Stimulated activated CD8-positive, alpha-beta memory T cell treated with anti-CD3 and anti-CD28 coated beads, Interleukin-12 subunit alpha, Interleukin-12 subunit beta, amount 100 ng/mL, for 4 hours (primary cell): ENCODE measurements around the gene GORAB.

Source experiments
- DNase-seq: peaks from one replicate; pipeline ENCODE4 v3.0.0-alpha.2; 2020; ENCODE audit warnings: low read depth

GORAB gene, protein sequence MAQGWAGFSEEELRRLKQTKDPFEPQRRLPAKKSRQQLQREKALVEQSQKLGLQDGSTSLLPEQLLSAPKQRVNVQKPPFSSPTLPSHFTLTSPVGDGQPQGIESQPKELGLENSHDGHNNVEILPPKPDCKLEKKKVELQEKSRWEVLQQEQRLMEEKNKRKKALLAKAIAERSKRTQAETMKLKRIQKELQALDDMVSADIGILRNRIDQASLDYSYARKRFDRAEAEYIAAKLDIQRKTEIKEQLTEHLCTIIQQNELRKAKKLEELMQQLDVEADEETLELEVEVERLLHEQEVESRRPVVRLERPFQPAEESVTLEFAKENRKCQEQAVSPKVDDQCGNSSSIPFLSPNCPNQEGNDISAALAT

DNA sequence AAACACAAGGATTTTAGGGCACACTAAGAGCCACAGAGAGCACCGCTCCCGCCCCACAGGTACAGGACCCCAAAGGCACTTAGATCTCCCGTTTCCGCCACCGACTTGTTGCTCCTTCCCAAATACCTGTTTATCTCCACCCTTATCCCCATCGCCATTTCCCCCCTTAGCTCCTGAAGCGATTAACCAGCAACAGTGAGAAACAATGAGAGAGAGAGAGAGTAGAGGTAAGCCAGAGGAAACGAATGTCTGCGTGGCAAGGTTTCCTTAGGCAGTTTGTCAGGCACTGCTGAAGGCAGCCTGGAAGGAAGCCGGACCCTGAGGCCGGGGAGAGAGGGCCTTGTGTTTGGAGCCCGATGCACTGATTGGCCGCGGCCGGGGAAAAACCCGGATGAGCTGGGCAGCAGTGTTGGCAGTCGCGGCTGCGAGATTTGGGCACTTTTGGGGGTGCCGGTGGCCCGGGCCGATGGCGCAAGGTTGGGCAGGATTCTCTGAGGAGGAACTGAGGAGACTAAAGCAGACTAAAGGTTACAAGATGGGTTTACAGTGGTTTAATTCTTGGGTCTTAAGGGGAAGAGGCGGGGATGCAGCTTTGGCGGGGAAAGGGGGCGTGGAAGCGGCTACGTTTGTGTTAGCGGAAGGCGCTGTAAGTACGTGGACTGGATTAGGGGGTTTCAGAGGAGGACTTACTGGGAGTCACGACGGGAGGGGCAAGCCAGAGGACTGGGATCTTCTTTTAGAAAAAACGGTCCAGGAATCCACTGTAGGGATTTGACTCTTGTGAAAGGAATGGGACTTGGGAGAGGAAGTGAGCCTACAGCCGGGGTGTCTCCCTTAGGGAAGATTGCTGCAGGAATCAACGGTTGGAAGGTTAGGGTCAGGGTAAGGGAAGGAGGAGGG lies at the start of gene GORAB:
TSS of gene GORAB (plus strand) at position 409 of the 900 bp plus-strand sequence. CDS start at position 467, 58 bp downstream.
- peak; percentile 72 for DNase-seq

DNA sequence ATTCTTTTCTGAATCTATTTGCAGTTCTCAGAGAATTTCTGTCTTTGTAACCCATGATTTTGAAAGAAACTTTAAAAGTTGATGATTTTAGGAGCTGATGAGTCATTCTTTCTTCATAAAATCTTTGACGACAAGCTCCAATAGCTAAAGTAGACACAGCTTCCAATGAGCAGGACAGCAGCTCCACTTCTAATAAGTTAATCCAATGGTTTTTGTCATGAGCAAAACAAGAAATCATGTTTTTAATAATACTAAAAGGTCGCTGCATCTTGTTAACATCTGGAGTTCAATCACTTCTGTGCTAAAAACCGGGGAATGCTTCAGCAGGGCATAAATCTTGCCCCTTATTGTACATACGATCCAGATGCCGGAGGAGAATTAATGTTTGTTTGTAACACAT lies 48.9 kb upstream of the GORAB start:
- DNase-seq: no peak

DNA sequence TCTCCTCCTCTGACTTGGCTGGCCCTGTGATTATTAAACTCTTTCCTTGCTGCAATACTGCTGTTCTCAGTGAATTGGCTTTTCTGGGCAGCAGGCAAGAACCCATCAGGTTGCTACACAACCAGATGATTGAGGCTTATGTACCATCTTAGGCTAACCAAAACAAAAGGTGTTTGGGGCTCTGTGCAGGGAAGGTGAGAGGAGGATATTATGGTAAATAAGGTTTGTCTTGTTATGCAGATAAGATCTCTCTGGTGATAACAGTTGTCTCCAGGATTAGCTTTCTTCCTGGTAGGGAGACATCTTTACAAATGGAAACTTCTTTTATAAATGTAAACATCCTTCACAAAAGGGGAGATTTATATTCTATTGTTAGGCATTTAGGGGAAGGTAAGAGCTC lies 44.5 kb upstream of the GORAB start:
- DNase-seq: no peak

DNA sequence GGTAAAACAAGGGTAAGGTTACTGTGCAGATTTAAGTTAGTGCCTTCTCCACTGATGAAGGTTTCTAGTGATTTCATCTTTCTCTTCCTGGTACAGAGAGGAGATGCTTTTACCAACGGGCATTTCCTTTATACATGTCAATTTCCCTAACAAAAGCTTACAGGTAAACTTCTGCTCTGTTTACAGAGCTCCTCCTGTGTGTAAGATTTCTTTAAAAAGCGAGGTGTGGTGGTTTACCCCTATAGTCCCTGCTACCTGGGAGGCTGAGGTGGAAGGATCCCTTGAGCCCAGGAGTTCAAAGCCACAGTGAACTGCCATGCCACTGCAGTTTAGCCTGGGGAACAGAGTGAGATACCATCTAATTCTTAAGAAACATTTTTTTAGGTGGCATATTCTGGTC lies 40.7 kb upstream of the GORAB start:
- no peak for DNase-seq

DNA sequence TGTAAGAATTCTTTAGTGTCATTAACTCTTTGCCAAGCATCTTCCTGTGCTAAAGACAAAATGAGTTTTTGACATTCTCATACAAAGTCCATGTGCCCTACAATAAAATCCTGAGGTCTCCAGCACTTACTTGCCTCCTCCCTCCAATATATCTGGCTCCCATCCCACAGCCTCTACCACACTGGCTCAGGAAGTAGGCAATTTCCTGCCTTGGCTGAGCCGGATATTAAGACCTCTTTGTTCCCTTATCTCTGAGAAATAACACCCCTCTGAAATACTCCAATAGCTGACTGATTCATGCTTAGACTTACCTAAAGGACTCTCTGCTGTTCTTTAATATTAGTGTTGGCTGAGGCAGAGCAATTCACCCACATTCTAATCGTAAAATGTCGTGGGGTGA lies 37.6 kb upstream of the GORAB start:
- no peak for DNase-seq

DNA sequence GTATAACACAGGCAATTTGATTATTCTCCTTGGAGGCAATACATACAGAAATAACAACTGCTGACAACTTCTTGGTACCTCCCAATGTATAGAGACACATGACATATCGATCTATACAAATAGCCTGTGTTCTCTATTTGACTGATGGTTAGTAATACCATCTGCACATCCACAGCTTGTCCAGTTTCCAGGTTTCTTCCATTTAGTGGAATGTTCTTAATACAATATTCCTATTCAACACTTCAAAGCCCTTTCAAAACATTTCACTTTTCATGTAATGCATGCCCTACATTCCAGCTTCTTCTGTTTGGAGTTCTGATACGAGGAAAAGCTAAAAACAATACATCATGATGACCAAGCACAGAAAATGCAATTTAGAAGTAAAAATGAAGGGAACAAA lies 37.0 kb upstream of the GORAB start:
- DNase-seq: no peak

DNA sequence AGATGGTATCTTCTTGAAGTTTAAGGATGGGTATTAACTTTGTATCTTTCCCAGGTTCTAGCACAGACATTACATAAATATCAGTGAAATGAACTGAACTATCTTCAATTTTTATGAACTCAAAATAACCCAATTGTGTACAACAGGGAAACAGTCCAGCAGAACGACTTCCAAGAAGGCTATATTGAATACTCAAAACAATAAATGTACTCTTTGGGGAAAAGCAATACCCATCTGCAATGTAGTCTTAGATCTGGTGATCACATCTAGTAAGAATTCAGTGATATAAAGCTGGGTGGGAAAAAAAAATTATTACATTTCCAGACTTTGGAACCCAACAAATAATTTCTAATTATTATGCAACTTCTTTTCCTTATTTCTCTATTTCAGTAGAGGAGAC lies 33.1 kb upstream of the GORAB start:
- DNase-seq: no peak

DNA sequence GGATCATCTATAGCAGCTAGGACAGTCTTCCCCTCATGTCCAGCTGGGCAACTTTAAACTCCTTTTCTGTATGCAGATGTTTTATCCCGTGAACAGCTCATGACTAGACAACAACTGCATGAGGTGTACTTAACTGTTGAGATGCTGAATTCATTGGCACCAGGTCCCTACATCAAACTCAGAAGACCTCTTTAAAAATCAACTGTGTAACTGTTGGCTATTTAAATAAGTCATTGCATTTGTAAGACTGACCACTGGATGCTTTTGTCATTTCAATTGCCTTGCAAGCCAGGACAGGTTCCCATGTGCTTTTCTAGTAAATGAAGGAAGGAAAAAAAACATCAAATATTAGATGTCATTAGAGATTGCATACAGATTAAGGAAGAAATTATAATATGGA lies 28.3 kb upstream of the GORAB start:
- DNase-seq: no peak

DNA sequence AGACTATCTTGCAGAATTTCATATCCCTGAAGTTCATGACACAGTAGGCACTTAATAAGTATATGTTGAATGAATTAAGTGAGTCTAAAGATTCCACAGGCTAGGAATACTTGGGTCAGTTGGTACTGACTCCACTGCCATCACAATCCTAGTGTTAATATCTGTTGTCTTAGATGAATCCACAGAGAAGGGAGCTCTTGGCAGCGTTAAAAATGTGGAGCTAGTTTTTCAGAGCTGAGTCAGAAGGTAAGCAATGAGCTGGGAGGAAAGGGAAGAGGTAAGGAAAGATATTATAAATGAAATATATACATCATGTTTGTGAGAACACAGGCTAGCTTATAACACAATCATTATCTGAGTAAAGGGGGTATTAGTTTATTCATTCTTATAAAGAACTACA lies 21.8 kb upstream of the GORAB start:
- DNase-seq: no peak

DNA sequence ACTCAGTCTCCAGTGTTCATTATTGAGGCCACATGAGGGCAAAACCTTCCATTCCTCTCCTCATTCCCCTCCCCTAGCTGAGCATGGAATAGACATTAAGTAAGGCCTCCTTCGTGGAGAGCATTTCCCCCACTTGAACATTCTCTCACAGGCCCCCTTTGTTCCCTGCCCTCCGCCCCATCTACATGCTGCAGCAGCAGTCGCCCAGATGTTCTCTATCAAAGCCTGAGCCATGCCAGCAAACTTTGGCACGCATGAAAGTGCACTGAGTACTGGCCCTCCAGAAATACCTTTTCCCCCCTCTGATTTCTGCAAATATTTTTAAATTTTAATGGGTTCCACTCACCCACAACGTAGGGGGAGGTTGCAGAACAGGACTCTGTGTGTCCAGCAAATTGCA lies 20.9 kb upstream of the GORAB start:
- DNase-seq: no peak

DNA sequence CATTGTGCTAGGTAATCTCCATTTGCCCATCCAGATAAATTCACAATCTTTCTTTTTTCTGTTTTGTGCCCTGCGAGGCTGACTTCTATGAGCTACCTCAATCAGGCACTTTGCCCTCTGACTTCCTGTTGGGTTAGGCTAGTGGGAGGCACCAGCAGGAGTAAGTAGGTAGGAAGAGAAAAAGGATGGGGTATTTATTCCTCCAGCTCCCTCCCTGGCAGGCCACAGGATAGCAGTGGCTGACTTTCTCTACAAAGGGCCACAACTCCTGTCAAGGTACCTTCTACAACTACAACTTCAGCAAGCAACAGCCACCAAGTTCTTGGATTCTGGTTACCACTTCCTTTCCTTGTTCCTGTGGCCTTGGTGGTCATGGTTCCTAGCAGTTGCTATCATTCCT lies 18.8 kb upstream of the GORAB start:
- no peak for DNase-seq

DNA sequence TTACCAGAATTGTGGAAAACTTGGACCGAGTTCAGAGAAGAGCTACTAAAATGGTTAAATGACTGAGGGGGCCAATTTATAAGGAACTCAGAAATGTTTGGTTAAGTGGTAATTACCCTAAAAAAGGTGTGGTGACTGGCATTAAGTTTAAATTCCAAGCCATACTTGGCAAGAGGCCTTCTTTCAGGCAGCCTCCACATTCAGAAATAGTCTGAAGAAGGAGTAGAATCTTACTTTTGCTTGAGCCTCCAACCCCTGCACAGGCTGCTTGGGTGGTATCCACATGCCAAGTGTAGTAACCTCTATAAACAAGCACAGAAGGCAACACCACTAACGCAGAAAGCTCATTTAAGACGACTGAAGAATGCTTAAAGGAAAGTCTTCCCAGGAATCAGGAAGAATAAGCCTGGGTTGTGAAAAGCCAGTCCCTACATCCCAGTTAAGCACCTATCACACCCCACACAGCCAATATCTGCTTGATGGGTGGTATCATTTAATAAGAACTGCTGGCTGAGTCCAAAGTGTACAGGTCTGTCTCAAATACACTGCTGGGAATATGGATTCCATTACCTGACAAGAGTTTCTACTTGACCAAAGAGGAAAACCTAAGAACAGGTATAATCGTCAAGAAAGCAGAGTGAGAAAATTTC lies 13.7 kb upstream of the GORAB start:
- no peak for DNase-seq

DNA sequence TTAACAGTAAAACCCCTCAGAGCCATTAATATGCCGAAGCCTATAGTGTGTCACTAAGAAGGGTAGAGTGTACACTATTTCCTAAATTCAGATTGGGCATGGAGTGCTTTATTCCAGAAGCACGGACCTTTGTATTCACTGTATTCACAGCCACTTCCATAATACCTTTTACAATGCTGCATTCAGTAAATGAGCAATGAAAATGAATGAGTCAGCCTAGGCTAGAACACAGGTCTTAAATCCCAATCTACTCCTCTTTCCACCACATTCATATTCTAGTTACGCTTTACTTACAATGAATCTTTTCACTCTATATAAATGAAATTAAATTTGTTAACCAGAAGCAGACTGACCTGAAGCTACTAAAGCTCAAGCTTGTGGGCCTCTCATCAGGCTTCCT lies 13.0 kb upstream of the GORAB start:
- DNase-seq: no peak

DNA sequence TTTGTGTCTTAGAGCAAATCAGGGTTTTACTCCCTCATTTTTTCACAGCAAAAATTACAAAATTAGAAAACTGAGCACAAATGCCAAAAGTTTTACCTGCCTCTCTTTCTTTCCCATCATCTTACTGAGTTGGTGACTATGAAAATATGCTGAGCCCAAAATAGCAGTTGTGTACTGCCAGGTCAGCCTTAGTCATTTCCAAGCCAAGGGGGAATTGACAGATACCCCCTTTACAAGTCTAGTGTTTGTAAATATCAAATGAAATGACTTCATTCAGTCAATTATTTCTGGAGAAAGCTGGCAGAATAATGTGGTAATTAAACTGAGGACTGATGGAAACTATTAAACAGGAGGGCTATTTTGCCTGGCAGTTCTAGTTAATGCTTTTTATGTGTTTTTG lies 11.4 kb upstream of the GORAB start:
- no peak for DNase-seq

DNA sequence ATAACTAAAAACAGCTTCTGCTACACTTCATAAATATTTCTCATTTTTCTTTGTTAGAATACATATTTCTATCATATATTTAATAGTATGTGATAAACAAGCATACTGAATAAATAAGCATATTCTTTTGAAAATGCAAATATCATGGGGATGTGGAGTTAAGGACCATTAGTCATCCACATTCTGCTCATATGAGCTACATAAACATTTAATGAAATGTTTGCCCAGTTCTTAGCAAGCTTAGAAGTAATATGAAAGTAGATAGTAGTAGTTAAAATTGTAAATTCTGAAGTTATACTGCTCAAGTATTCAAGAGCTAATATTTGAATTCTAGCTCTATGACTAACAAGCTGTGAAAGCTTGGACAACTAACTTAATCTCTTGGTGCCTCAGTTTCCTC lies 10.1 kb upstream of the GORAB start:
- no peak for DNase-seq

DNA sequence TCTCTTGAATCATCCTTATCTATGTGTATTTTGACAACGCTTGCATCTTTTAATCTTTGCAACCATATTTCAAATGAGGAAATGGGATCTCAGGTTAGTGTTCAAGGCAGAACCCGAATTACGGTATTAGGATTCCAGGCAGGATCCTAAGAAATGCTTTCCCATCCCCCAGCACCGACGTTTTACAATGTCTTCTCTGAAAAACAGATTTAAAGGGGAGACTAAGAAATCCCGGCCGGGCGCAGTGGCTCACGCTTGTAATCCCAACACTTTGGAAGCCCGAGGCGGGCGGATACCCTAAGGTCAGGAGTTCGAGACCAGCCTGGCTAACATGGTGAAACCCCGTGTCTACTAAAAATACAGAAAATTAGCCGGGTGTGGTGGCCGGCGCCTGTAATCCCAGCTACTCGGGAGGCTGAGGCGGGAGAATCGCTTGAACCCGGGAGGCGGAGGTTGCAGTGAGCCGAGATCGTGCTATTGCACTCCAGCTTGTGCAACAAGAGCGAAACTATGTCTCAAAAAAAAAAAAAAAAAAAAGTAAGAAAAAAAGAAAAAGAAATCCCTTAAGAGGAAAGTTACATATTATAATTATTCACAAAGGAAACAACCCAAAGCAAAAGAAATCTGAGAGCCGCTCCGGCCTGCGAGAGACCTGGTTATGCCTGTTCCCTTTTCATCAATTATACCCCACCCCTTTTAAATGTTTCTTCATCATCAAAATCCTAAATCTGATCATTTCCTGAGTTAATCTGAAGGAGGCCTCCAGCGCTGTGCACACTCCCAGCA lies 801 bp upstream of the GORAB start:
- DNase-seq: no peak

DNA sequence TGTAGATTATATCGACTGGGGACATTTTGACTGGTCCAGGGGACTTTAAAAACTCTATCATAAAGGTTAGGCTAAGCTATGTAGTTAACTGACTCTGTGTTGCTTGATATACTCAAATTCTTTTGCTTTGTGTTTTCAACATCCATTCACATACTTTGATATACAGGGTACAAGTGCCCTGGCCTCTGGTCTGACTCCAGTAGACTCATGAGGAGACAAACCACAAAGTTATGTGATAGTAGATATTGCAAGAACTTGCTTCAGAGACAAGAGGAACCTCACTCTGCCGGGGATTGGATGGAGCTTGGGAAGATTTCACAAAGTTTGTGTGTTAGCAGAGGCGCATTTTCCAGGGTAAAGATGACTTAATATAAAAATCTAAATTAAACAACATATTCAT lies 1.3 kb downstream of the GORAB start:
- DNase-seq: no peak

DNA sequence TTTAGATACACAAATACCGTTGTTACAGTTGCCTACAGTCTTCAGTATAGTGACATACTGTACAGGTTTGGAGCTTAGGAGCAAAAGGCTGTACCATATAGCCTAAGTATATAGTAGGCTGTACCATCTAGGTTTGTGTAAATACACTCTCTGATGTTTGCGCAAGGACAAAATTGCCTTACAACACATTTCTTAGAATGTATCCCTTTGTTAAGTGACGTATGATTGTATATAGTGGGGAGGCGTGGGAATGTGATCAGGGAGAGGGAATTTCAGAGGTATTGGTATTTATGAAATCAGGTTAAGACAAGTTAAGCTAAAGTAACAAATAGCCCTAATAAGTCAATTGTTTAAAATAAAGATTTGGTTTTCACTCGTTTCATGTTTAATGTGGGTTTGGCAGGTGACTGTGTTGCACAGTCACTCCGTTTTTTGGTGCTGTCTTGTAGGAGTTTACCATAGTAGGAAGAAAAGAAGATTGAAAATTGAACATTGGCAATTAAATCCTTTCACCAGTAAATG lies 2.7 kb downstream of the GORAB start:
- no peak for DNase-seq

DNA sequence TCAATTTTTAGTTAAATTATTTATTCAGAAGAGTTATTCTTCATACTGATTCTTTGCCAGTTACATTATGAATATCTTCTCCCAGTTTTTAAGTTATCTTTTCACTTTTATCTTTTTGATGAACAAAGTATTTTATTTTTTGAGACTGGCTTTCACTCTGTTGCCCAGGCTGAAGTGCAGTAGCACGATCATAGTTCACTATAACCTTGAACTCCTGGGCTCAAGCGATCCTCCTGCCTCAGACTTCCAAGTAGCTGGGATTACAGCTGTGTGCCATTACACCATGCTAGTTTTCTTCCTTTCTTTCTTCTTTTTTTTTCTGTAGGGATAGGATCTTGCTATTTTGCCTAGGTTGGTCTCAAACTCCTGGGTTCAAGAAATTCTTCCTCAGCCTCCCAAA lies 3.5 kb downstream of the GORAB start:
- DNase-seq: no peak

DNA sequence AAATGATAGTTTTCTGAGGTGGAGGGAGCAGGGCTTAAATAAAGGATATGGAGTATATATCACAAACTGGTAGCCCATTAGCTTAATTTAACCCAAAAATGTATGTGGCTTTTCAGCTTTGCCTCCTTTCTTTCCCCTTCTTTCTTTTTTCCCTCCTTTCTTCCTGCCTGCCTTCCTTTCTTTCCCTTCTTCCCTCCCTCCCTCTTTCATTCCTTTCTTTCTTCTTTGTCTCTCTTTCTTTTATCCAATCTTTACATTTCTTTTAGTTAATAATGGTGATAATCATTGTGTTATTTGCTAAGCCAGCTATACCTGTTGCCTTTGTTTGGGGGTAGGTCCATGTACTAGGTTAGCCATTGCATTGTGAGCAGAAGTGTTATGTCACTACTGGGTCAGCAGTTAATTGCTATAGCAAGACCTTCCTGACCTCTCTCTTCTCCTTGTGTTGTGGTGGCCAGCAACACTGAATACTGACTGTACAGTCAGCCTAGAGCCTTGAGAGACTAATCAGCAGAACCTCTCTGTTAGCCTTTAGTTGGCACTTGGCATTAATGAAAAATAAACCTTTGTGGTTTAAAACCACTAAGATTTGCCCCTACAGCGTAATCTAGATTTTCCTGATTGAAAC lies 5.1 kb downstream of the GORAB start:
- DNase-seq: no peak

DNA sequence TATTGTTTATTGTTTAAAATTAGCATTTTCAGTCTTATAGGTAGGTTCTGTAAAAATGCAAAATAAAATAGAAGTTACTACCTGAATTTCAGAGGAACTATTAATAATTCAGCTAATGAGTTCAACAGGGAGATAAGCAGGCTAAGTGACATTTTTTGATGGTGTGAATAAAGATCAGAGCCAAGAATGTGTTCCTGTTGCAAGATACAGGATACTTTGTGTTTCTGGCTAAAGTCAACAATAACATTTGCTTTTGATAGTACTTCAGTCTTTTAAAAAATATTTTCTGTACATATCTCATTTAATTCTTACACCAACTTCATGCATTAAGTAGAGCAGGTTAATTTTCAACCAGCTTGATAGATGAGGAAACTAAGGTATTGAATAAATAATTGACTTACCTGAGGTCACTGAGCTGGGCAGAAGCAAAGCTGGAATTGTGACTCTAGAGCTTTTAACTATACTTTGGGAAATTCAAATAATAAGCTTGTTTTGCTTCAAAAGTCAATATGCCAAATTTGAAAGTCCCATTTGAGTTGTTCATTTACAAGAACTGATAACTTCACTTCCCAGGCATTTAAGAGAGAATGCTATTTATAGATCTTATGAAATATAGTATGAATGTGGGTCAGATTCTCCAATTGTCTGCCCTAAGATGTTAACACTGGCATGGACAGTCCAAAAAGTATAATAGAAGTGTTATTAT lies 6.0 kb downstream of the GORAB start:
- no peak for DNase-seq
